ENCODE measurements around the gene GAN.

DNA sequence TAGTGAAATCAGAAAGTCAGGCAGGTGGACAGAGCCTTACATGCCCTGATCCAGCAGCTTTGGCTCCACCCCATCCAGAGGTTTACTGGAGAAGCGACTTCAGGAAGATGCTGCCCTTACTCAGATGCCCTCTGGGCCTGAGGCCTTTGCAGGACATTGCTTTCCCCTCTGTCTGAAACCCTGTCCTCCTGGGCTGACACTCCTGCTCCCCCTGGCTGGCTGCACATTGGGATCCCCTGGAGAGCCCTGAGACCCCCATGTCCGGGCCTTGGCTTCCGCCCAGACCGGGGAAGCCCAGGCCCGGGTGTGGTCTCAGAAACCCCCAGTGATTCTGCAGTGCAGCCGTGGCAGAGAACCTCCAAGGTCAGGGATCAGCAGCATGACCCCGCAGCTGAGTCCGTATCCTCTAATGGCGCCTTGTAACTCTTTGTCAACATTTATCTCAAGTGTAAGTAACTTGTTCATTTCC lies 39.7 kb upstream of the GAN start:
- TF ChIP-seq, protein P1, sequence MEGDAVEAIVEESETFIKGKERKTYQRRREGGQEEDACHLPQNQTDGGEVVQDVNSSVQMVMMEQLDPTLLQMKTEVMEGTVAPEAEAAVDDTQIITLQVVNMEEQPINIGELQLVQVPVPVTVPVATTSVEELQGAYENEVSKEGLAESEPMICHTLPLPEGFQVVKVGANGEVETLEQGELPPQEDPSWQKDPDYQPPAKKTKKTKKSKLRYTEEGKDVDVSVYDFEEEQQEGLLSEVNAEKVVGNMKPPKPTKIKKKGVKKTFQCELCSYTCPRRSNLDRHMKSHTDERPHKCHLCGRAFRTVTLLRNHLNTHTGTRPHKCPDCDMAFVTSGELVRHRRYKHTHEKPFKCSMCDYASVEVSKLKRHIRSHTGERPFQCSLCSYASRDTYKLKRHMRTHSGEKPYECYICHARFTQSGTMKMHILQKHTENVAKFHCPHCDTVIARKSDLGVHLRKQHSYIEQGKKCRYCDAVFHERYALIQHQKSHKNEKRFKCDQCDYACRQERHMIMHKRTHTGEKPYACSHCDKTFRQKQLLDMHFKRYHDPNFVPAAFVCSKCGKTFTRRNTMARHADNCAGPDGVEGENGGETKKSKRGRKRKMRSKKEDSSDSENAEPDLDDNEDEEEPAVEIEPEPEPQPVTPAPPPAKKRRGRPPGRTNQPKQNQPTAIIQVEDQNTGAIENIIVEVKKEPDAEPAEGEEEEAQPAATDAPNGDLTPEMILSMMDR (IDR thresholded peaks at IDR 0.05; ENCODE audit: low read depth, low read length): no peak
- TF ChIP-seq EZH2phosphoT487 (IDR thresholded peaks at IDR 0.05; ENCODE audit: low read depth): no peak

All from OCI-LY3 (cell line).